ENCODE measurements around the gene COLEC12.

DNA sequence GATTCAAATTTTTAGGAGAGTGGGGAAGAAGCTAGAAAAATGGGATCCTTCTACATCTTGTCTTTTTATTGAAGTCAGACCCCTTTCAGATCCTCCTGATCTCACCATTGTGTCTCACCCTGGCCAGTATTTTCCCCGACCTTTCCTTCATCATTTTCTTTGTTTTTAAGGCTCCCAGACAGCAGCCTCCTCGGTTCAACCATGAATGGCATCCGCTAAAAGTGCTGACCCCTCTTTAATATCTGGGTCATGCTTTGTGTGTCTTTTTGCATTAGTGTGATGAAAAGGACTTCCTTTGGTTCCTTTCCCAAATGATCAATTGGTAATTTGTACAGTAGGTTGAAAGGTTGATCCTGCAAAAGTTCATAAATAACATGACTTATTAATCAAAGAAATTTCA is 205.9 kb downstream of the COLEC12 start:
- TF ChIP-seq, protein P1, sequence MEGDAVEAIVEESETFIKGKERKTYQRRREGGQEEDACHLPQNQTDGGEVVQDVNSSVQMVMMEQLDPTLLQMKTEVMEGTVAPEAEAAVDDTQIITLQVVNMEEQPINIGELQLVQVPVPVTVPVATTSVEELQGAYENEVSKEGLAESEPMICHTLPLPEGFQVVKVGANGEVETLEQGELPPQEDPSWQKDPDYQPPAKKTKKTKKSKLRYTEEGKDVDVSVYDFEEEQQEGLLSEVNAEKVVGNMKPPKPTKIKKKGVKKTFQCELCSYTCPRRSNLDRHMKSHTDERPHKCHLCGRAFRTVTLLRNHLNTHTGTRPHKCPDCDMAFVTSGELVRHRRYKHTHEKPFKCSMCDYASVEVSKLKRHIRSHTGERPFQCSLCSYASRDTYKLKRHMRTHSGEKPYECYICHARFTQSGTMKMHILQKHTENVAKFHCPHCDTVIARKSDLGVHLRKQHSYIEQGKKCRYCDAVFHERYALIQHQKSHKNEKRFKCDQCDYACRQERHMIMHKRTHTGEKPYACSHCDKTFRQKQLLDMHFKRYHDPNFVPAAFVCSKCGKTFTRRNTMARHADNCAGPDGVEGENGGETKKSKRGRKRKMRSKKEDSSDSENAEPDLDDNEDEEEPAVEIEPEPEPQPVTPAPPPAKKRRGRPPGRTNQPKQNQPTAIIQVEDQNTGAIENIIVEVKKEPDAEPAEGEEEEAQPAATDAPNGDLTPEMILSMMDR (conservative IDR thresholded peaks at IDR 0.05; ENCODE audit: low read length): no peak
- TF ChIP-seq EZH2phosphoT487 (IDR thresholded peaks at IDR 0.05; ENCODE audit: borderline replicate concordance): no peak
